Subcutaneous preadipocyte (primary cell): ENCODE data around the gene DYNLT5. TPM values are rescaled to one million over a fixed set of nuclear protein-coding genes. Genes with fewer than 3 reads are reported as not detected.

Experiments used
- total RNA-seq: library from RNA; depleted of rRNA; stranded (reverse); fragments of >200 nt; gene quantifications from 2 replicates; pipeline ENCODE4 v1.2.3, GENCODE V29; 2012

Gene DYNLT5, protein sequence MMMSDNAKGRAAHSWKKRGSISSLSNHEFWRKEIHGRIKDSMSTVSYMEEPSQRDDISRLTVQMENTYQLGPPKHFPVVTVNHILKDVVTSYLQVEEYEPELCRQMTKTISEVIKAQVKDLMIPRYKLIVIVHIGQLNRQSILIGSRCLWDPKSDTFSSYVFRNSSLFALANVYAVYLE
- total RNA-seq = 0.73 and 0.78 TPM in 2 replicates

DNA sequence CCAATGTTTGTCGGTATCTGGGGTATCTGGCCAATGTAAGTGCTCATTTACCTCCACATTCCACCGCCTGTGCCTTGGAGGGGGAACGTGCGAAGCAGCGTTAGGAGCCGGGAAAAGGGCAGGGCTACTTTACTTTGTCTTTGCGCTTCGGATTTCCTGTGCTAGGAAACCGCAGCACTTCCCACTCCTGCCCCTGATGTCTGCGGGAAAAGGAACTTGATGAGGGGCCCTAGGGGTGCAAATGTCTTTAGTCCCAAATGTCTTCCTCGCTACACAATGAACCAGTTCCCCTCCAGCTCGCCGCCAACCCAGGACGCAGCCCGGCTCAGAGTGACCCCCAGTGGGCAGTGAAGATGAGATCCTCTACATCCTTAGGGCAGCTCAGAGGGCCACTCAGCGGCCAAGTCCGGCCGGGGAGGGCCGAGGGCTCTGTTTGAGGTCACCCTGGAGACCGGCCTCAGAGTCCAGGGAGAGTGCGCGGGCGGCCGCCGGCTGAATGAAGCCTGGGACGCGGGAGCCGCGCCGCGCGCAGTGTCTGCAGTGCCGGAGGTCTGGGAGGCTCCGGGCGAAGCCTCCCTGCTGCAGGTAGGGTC, at the start of gene DYNLT5:
Gene DYNLT5 (plus strand): TSS at position 460 of the 593 bp plus-strand sequence. CDS start 2,200 bp downstream, outside the sequence.

Other genes starting within 250 kb of the DYNLT5 start
- gene SGIP1, start 218.3 kb upstream of the DYNLT5 start, total RNA-seq = 6.8 and 8.8 TPM in 2 replicates
- not detected in 2 replicates for gene INSL5, start 48.8 kb downstream of the DYNLT5 start, total RNA-seq
- 3.5 and 5.1 TPM in 2 replicates for gene DNAI4, start 172.4 kb downstream of the DYNLT5 start, total RNA-seq
- gene MIER1, start 172.5 kb downstream of the DYNLT5 start, total RNA-seq = 20.2 and 26.8 TPM in 2 replicates